GM20000 (cell line): Measurements from ENCODE around the gene LTBP1.

ENCODE experiments used
- DNase-seq: peaks from one replicate; pipeline ENCODE4 v3.0.0; 2012; ENCODE audit warnings: low spot score
- TF ChIP-seq, protein P1 (sequence below): IDR thresholded peaks from 2 replicates; pipeline ENCODE4 v1.5.1; 2012; ENCODE audit warnings: mild to moderate bottlenecking, control low read depth; ENCODE audit errors: extremely low read depth, missing control alignments

LTBP1 gene

DNA sequence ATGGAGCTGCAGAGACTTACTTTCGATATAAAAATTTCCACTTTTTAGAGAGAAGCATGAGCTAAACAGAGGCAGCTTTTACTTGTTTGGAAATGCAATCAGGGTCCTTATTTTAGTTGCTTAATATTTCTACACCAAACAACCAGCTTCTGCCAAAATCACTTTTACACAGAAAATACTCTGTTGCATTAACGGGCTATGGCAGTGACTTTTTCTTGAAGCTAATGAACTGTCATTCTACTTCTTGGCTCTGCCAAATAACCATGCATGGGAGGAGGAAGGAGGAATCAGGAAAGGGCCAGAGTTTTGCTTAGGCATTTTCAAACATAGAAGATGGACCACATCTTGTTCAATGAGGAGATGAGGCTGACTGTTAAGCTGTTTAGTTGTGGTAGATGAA, 23.6 kb upstream of the LTBP1 start:
- DNase-seq = no peak
- TF ChIP-seq, protein P1, sequence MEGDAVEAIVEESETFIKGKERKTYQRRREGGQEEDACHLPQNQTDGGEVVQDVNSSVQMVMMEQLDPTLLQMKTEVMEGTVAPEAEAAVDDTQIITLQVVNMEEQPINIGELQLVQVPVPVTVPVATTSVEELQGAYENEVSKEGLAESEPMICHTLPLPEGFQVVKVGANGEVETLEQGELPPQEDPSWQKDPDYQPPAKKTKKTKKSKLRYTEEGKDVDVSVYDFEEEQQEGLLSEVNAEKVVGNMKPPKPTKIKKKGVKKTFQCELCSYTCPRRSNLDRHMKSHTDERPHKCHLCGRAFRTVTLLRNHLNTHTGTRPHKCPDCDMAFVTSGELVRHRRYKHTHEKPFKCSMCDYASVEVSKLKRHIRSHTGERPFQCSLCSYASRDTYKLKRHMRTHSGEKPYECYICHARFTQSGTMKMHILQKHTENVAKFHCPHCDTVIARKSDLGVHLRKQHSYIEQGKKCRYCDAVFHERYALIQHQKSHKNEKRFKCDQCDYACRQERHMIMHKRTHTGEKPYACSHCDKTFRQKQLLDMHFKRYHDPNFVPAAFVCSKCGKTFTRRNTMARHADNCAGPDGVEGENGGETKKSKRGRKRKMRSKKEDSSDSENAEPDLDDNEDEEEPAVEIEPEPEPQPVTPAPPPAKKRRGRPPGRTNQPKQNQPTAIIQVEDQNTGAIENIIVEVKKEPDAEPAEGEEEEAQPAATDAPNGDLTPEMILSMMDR = no peak

DNA sequence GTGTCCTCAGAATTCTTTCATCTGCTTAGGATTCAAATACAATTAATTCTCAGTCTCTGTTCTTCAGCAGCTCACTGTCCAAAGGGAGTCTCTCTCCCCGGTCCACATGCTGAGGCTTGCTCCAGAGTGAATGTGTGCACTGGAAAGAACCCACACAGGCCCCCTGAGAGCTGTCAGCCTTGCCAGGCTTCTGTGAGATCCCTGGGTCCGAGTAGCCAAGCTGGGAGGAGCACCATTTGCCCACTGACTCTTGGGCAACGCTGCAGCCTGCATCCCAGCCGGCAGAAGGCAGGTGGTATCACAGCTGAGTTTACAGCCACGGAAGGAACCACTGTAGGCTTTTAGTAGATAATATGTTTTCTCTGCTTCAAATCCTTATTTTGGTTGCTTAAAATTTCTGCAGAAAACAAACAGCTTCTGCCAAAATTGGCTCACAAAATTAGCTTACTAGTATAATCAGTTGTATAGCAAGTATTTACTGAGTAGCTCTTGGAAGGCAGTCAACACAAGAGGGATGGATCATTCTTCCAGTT, 21.4 kb upstream of the LTBP1 start:
- no peak for DNase-seq
- TF ChIP-seq, protein P1 = no peak

DNA sequence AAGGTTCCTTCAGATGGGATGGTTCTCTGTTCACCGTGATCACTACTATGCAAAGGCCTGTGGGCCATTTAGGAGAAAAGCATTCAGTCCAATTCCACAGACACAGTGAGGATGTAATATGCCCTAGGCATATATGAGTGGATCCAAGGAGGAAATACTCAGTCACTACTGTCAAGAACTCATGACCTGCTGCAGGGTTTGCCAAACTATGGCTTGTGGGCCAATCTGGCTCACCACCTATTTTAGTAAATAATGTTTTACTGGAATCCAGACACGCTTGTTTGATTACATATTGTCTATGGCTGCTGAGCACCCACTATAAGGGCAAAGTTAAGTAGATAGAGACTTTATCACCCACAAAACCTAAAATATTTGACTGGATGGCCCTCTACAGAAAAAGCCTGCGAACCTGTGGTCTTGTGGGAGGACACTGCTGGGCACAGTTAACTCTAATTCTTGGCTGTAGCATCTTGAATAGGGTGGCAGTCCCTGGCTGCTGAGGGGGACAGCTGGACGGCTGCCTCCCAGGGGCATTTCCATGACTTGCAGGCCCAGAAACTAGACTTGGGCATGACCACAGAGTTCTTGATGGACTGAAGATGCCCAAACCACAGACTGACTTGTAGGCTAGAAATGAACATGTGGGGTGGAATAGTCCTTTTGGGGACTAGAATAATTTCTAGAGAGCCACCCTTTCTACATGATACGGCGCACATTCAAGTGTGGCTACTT, 20.6 kb upstream of the LTBP1 start:
- no peak for DNase-seq
- TF ChIP-seq, protein P1 = no peak

DNA sequence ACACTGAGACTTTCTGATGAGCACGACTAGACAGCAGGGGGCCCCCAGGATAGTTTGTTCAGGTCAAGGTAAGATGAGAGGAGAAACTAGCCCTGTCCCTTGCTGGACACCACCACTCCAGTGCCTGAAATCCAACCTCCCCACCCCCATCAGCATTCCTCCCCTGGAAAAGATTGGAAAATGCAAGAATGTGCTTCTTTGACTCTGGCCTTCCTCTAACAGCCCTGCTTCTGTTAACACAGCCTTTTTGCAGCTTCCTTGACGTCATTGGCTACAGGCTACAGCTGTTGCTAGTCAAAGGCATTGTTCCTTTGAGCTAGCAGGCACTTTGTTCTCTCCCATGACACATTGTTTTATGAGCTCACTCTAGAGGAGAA, 20.1 kb upstream of the LTBP1 start:
- TF ChIP-seq, protein P1 = no peak
- no peak for DNase-seq

DNA sequence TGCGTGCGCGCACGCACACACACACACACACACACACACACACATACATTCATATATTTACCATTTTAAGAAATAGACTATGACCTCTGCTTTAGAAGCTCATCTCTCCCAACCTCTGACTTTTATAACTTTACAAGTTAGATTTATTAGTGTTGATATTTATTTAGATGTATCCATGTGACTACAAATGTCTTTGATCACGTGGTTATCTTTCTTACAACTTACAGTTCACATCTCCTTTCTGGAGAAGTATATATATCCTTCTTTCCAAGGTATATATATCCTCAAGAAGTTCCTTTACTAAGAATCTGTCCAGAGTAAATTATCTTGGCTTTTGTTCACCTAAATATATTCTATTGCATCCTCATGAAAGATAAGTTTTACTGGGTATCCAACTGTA, 16.3 kb upstream of the LTBP1 start:
- TF ChIP-seq, protein P1 = no peak
- no peak for DNase-seq

DNA sequence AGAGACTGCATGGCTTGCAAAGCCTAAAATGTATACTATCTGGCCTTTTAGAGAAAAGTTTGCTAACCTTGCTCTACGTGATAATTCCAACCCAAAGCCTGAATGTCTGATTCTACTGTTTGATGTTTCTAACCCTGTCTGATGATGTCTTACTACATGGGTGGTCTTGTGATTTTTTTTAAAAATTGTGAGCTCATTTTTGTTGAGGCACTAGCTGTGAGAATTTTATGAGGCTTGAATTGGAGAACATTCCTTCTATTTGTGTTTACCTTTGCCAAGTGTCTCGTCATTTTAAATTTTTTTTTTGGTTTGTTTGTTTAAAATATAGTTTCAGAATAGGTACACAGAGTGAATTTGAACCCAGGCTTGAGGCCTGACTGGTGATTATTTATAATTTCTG, 15.2 kb upstream of the LTBP1 start:
- TF ChIP-seq, protein P1 = no peak
- DNase-seq = no peak

DNA sequence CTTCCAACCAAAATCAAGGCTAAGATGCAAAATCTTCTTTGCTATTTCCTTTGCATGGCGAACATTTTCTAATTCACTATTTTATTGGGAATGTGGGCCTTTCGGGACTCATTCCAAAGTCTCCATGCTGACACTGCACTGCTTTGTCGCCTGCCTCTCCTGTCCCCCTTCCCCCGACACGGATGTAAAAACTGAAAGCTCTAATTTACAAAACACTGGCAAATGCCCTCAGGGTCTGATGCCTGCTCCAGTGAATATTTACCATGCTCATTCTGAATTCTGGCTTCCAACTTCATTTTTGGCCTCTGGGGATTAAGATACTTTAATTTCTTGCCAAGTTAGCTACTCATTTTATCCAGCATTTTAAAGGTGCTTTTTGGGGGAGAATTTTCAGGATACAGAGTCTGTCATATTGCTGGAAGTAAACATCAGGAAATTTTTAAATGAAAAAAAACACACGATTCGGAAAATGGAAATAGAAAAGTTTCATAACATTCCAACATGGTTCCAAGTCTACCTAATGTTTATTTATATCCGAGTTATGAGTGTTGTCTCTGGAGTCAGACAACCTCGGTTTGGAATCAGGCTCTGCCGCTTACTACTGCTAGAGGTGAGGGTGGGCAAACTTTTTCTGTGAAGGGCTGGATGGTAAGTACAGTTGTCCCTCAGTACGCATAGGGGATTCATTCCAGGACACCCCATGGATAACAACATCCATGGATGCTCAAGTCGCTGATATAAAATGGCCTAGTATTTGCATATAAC, 14.6 kb upstream of the LTBP1 start:
- DNase-seq = no peak

More for the DNA sequence above, 14.6 kb upstream of the LTBP1 start:
- TF ChIP-seq, protein P1 = no peak
